Pancreas (tissue), 10 donors: ENCODE data around the gene AXL. TPM values are rescaled to one million over a fixed set of nuclear protein-coding genes. Genes with fewer than 3 reads are reported as not detected.

Experiments
- ATAC-seq, 4 donors: fragments of 200-7000 bp; cut with Tn5 transposase; one replicate each; pipeline versions ENCODE4 v1.8.0 to v1.9.1; 2020; ENCODE audit warnings: mild to moderate bottlenecking in 4 of 4, moderate library complexity in 4 of 4
- DNase-seq, 6 donors: peaks; one replicate each; pipeline ENCODE4 v3.0.0-alpha.2; 2020
- FAIRE-seq: peaks from 2 replicates; lab custom pipeline; 2012; peaks lifted over from hg19 to GRCh38; lab: Jason Lieb, UNC
- H3K27ac ChIP-seq, 4 donors: fragments of 200-600 bp; sonication (generic); 1 replicate in 3 of 4; 2 replicates in 1 of 4; pipeline versions ENCODE4 v1.5.0 to v1.8.0; 2020
- H3K27me3 ChIP-seq, 4 donors: fragments of 200-600 bp; one replicate each; pipeline ENCODE4 v1.8.0; 2021
- H3K36me3 ChIP-seq, 3 donors: fragments of 200-600 bp; sonication (generic) in 1 of 3; one replicate each; pipeline versions ENCODE4 v1.5.0 to v1.8.0; 2020 to 2021
- H3K4me1 ChIP-seq, 3 donors: fragments of 200-600 bp; one replicate each; pipeline ENCODE4 v1.8.0; 2021
- H3K4me3 ChIP-seq, 4 donors: fragments of 200-600 bp; sonication (generic) in 2 of 4; one replicate each; pipeline versions ENCODE4 v1.5.0 to v1.8.0; 2020 to 2021
- H3K9me3 ChIP-seq, 4 donors: fragments of 200-600 bp; one replicate each; pipeline ENCODE4 v1.8.0; 2021
- CTCF ChIP-seq, 4 donors: fragments of 200-600 bp; sonication (generic) in 3 of 4; IDR thresholded peaks; one replicate each; pipeline versions ENCODE4 v1.5.0 to v1.8.0; 2021; ENCODE audit warnings: antibody characterized with exemption in 4 of 4
- WGBS, 2 donors: extraction: QIAGEN DNeasy Blood & Tissue Kit; methylation state at CpG; one replicate each; pipeline ENCODE4 v1.1.7; 2013; 5-methylcytosine and 5-hydroxymethylcytosine counted together
- intact Hi-C, 3 donors: fragments of 100-400 bp; cut with DNase I; formaldehyde crosslinking; loops; one replicate each; pipeline versions ENCODE4 v1.11.1 to v1.14.2; 2022
- polyA plus RNA-seq, 2 donors: library from polyadenylated mRNA; stranded (reverse); fragments of 200-250 nt; gene quantifications; one replicate each; pipeline ENCODE4 v1.2.3, GENCODE V29; 2013
- total RNA-seq, 6 donors: library from RNA; stranded (reverse); fragmentation: NEBNext Ultra II Directional in 4 of 6; extraction: Animal tissue kit (Norgen Biotek cat#: 25700) in 4 of 6; gene quantifications; one replicate each; pipeline versions ENCODE4 v1.2.1 to v1.2.4, GENCODE V29; 2021 to 2023
- donor health status: healthy with polysubstance abuse.
- donor health status: DM: no; HTN: no; CAD: no; lungs with moderate emphysema.
- donor health status: DM: no; HTN: no; CAD: no.
- donor health status: control.
- donor health status: control.
- donor health status: Bipolar disorder and iron deficiency.
- donor health status: DM: yes; HTN: yes; CAD: no.
- donor health status: DM: no; HTN: no; CAD: no.
- donor health status: DM: no; HTN: no; CAD: no.
- donor health status: DM: yes; HTN: yes; CAD: no.

The AXL gene
- total and polyA plus RNA-seq, 8 donors = 1.2 to 16.6 (median 3.3) TPM

GRCh38 chr19:41307954-41308449 is 89.0 kb downstream of the AXL start:
- intact Hi-C loops = loop anchor here in 1 of 3 donors (10.0 kb wide), 1 partner anchor 103 kb away; no protein-coding TSS in a partner anchor
- ATAC-seq = no peak
- peaks cover 6 to 25% (median 6%) of the 10 kb centered on the region in 3 donors for H3K4me1 ChIP-seq
- H3K36me3 ChIP-seq = peaks cover 7 to 40% (median 31%) of the 10 kb centered on the region in 3 donors
- no peaks in the 10 kb centered on the region for H3K27me3 ChIP-seq
- 42% methylated on average over 4 of the region's 4 CpGs for WGBS, 2 donors
- TF ChIP-seq CTCF (IDR thresholded peaks at IDR 0.05) = no peak
- no peak overlapping the region for H3K4me3 ChIP-seq
- H3K27ac ChIP-seq = peak overlapping the region in 3 of 4 donors; percentile 88 to 98 (median 95)
- no peak for FAIRE-seq
- no peaks in the 10 kb centered on the region for H3K9me3 ChIP-seq
- DNase-seq = peak in 1 of 6 donors; percentile 43

- peak; percentile 91 to 98 (median 94) for TF ChIP-seq CTCF (IDR thresholded peaks at IDR 0.05)
- Histone ChIP-seq H3K4me1 (peaks cover 6 to 25% (median 6%) of the 10 kb centered on the region in 3 donors), H3K27me3 (no peaks in the 10 kb centered on the region), H3K4me3 (peak overlapping the region in 2 of 4 donors; percentile 47 to 57), H3K9me3 (no peaks in the 10 kb centered on the region), H3K27ac (peak overlapping the region; percentile 41 to 98 (median 92)), H3K36me3 (peaks cover 7 to 34% (median 28%) of the 10 kb centered on the region in 3 donors)
- DNase-seq = peak; percentile 82 to 99 (median 94)
- ATAC-seq = peak; percentile 57 to 85 (median 74)
- WGBS, 2 donors = 21% methylated on average over 8 of the region's 8 CpGs
- no peak for FAIRE-seq
- intact Hi-C loops = loop anchor here in 1 of 3 donors (10.0 kb wide), 1 partner anchor 104 kb away; no protein-coding TSS in a partner anchor
Observed at GRCh38 chr19:41308450-41309179, 89.6 kb downstream of the AXL start.

GRCh38 chr19:41309180-41310032 is 90.4 kb downstream of the AXL start:
- intact Hi-C loops = loop anchor here in 1 of 3 donors (10.0 kb wide), 1 partner anchor 105 kb away; no protein-coding TSS in a partner anchor
- peaks cover 6 to 25% (median 6%) of the 10 kb centered on the region in 3 donors for H3K4me1 ChIP-seq
- peak; percentile 32 to 47 (median 37) for ATAC-seq
- H3K27me3 ChIP-seq = no peaks in the 10 kb centered on the region
- WGBS, 2 donors = 5 to 6% methylated on average over 26 of the region's 26 CpGs
- peak overlapping the region; percentile 47 to 84 (median 65) for H3K4me3 ChIP-seq
- H3K36me3 ChIP-seq = peaks cover 3 to 26% (median 20%) of the 10 kb centered on the region in 3 donors
- TF ChIP-seq CTCF (IDR thresholded peaks at IDR 0.05) = no peak
- FAIRE-seq = no peak
- no peaks in the 10 kb centered on the region for H3K9me3 ChIP-seq
- H3K27ac ChIP-seq = peak overlapping the region; percentile 41 to 98 (median 92)
- peak in 1 of 6 donors; percentile 55 for DNase-seq

- intact Hi-C loops = no loop called here
- Histone ChIP-seq H3K27ac (peak within 1 kb of the TSS; percentile 41 to 98 (median 92)), H3K36me3 (peaks cover 0 to 18% (median 14%) of the 10 kb centered on the region in 3 donors), H3K4me1 (peaks cover 6 to 25% (median 6%) of the 10 kb centered on the region in 3 donors), H3K4me3 (peak within 1 kb of the TSS; percentile 47 to 84 (median 65)), H3K27me3 (no peaks in the 10 kb centered on the region), H3K9me3 (no peaks in the 10 kb centered on the region)
- no peak for FAIRE-seq
- TF ChIP-seq CTCF (IDR thresholded peaks at IDR 0.05) = no peak
- 1% methylated on average over 44 to 47 of the region's 47 CpGs for WGBS, 2 donors
- ATAC-seq = peak; percentile 85 to 90 (median 88)
- DNase-seq = peak; percentile 81 to 95 (median 88)
Observed at GRCh38 chr19:41310033-41310831, 91.2 kb downstream of the AXL start, which contains the start of gene CCDC97. Gene CCDC97 (plus strand): TSS chr19:41310172. CDS start chr19:41310311, 139 bp downstream.
